ENCODE measurements around the gene UNC13D.

DNA sequence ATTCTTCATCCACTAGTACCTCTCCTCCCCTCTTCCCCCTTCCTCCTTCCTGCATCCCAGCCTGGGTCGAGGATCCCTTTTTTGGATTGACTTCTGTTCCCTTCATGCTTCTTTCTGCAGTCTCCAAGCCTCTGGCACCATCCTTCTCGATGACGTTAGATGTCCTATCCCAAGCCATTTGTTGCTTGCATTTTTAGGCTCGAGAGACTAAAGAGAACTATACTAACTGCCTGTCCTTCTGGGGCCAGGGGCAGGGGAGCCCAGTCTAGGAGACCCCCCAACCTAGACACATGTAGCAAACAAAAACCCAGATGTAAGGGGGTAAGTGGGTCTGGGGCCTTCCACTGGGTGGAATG lies 35.7 kb downstream of the UNC13D start:
- TF ChIP-seq, protein P1, sequence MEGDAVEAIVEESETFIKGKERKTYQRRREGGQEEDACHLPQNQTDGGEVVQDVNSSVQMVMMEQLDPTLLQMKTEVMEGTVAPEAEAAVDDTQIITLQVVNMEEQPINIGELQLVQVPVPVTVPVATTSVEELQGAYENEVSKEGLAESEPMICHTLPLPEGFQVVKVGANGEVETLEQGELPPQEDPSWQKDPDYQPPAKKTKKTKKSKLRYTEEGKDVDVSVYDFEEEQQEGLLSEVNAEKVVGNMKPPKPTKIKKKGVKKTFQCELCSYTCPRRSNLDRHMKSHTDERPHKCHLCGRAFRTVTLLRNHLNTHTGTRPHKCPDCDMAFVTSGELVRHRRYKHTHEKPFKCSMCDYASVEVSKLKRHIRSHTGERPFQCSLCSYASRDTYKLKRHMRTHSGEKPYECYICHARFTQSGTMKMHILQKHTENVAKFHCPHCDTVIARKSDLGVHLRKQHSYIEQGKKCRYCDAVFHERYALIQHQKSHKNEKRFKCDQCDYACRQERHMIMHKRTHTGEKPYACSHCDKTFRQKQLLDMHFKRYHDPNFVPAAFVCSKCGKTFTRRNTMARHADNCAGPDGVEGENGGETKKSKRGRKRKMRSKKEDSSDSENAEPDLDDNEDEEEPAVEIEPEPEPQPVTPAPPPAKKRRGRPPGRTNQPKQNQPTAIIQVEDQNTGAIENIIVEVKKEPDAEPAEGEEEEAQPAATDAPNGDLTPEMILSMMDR (IDR thresholded peaks at IDR 0.05), result no peak
- TF ChIP-seq POLR2A (IDR thresholded peaks at IDR 0.05), result no peak
